ENCODE data around the gene SLC35F3.

DNA sequence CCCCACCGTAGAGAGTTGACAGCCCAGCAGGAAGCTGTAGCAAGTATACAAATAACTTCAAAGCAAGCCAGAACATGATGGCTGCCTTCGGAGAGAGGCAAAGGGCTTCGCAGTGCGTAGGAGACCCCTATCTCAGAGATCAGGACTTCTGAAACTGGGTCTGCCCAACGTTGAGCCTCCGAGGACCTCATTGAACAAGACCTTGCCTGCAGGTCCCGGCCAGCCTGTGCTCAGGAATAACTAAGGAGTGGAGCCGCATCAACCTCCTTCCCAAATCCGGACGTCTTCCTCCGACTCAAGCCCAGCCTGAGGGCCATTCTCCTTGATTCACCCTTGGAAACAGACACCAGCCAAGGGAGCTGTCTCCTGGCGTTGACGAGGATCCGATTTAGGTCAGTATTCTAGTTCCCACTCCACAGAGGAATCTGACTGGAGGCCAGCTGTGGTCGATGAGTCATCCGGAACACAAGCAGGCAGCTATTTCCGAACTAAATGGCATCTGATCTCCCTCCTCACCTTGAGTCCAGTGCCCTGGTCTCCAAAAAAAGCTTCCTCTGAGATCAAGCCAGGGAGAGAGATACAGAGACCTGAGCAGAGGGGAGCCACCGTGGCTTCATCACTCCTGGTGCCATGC lies 302.3 kb downstream of the SLC35F3 start:
- TF ChIP-seq, protein P1, sequence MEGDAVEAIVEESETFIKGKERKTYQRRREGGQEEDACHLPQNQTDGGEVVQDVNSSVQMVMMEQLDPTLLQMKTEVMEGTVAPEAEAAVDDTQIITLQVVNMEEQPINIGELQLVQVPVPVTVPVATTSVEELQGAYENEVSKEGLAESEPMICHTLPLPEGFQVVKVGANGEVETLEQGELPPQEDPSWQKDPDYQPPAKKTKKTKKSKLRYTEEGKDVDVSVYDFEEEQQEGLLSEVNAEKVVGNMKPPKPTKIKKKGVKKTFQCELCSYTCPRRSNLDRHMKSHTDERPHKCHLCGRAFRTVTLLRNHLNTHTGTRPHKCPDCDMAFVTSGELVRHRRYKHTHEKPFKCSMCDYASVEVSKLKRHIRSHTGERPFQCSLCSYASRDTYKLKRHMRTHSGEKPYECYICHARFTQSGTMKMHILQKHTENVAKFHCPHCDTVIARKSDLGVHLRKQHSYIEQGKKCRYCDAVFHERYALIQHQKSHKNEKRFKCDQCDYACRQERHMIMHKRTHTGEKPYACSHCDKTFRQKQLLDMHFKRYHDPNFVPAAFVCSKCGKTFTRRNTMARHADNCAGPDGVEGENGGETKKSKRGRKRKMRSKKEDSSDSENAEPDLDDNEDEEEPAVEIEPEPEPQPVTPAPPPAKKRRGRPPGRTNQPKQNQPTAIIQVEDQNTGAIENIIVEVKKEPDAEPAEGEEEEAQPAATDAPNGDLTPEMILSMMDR (conservative IDR thresholded peaks at IDR 0.05; ENCODE audit: low read length), result no peak
- TF ChIP-seq EZH2phosphoT487 (IDR thresholded peaks at IDR 0.05; ENCODE audit: borderline replicate concordance, low read depth, low read length), result no peak
